ENCODE measurements around the gene CRY2.

The CRY2 gene

DNA sequence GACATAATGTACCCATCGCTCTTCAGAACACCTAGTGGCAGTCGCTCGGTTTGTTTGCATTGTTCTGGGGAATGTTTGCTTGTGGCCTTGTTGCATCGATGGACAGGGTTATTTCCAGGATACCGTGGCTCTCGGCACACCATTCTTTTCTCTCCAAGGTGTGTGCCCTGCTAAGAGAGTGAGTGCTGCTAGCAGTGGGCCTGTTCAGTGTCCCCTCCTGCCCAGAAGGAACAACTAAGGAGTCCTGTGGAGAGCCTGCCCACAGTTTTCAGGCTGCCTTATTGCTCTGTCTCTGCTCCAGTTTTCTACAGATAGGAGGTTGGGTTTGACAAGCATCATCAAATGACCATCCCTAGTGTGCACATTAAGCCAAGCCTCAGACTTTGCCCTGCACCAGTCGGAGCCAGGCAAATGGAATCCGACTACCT, 1.4 kb downstream of the CRY2 start:
- no peak for DNase-seq

DNA sequence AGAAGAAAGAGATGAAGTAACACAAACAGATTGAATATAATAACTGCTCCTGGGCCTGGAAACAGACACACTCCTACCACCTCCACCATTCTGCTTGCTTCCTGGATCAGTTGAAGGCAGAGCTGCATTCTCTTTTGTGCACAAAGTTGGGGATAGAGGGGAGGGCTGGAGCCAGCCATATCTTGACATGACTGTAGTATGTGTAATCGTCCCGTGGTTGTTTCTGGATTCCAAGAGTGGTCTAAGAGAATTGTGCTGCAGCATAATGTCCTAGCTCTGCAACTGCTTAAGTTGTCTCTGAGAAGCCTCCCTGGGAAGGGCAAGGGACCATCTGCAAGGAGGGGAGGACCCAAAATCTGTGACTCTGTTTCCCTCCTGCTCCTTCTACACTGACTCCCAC, 3.2 kb downstream of the CRY2 start:
- DNase-seq = no peak

GRCh38 chr11:45851228-45851627, 4.0 kb downstream of the CRY2 start:
- no peak for DNase-seq

DNA sequence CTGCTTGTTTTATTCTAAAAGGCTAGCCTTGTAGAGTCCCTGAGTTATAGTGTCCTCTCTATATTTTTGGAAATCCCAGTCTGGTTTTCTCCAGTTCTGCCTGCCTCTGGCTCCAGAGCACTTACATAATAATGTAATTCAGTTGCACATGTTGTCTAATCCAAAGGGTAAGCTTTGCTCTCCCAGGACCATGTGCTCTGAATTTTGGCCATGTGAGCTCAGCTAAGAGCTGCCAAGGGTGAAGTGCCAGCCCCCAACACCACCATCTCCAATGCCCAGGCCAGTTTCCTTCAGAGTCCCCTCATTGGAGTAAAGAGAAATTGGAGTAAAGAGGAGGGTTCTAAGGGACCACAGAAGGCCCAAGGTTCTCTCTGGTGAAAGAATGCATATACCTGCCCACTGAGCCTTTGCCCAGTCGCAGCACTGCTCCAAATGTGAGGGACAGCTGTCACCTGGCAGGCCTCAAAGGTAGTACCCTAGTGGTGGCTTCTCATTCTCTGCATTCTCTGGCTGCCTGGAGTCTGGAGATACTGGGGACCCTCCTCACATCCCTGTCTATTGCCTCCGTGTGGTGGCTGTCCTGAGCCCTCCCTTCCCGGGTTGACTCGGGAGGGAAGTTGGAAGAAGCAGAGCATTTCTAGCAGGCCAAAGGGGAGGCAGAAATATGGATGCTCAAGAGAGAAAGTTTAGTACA, 4.9 kb downstream of the CRY2 start:
- DNase-seq = no peak

GRCh38 chr11:45852712-45853101, 5.4 kb downstream of the CRY2 start:
- DNase-seq = no peak

DNA sequence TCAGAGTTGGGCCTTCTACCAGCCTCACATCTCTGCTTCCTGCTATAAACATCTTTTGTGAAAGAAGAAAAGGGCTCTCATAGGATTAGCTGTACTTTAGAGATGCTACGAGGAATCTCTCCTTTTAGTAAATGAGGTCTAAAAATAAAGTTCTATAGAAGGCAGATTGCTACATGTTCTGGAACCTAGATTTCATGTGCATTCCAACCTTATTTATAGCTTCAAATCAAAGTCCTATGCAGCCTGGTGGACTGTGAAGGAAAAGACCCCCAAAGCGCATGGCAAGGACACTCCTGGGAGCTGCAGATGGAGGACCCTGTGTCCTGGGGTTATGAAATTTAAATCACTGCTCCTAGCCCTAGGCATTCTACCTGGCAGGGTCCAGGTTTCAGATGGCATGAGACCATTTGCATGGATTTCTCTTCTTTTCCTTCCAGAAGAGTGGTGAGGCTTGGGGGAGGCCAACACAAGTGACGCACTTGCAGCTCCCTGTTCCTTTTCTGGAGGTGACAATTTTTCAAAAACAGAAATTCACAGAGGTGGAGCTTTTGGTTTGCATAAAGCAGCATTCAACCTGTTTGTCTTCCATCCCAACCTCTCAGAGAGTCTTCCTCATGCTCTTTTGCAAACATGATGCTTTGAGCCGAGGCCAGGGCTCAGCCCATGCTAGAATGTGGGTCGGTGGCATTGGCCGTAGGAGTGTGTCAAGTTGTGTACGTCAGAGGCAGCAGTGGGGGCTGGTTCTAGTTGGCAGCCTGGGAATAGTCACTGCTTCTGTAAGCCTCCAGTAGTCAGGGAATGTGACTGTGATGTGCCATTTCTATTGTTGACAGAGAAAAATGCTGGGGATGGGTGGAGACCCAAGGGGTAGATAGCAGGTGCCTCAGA, 6.3 kb downstream of the CRY2 start:
- DNase-seq = no peak

GRCh38 chr11:45855308-45855707, 8.0 kb downstream of the CRY2 start:
- no peak for DNase-seq

GRCh38 chr11:45856044-45856468, 8.8 kb downstream of the CRY2 start:
- no peak for DNase-seq

GRCh38 chr11:45857961-45858474, 10.7 kb downstream of the CRY2 start:
- no peak for DNase-seq

DNA sequence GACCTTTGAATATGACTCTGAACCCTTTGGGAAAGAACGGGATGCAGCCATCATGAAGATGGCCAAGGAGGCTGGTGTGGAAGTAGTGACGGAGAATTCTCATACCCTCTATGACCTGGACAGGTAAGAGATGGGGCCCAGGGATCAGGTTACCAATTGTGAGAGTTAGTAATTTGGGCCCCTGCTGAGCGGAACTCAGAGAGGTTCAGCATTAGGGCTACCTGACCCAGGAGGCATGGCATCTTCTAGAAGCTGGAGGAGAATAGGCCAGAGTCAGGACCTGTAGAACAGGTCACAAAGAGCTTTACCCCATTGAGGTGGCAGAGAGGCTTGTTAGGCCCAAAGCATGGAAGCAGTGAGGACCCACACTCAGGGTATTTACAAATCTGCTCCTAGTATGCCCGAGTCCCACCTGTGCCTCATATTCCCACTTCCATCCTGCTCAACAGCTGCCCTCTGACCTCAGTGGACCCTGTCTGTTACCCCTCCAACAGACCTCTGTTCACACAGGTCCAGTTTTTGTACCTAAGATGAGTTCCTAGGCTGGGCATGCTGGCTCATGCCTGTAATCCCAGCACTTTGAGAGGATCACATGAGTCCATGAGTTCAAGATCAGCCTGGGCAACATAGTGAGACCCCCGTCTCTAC, 11.6 kb downstream of the CRY2 start:
- no peak for DNase-seq

- DNase-seq = no peak
These were observed 12.4 kb downstream of the CRY2 start for GRCh38 chr11:45859661-45860140.

GRCh38 chr11:45860348-45860747, 13.1 kb downstream of the CRY2 start:
- no peak for DNase-seq

- no peak for DNase-seq
These were observed 13.7 kb downstream of the CRY2 start for GRCh38 chr11:45860764-45861510.

GRCh38 chr11:45864041-45864440, 16.8 kb downstream of the CRY2 start:
- DNase-seq = no peak

- DNase-seq = no peak
These were observed 22.3 kb downstream of the CRY2 start for GRCh38 chr11:45869551-45869950.

- no peak for DNase-seq
These were observed 23.4 kb downstream of the CRY2 start for GRCh38 chr11:45870706-45871105.

GRCh38 chr11:45871638-45872037, 24.4 kb downstream of the CRY2 start:
- DNase-seq = no peak

DNA sequence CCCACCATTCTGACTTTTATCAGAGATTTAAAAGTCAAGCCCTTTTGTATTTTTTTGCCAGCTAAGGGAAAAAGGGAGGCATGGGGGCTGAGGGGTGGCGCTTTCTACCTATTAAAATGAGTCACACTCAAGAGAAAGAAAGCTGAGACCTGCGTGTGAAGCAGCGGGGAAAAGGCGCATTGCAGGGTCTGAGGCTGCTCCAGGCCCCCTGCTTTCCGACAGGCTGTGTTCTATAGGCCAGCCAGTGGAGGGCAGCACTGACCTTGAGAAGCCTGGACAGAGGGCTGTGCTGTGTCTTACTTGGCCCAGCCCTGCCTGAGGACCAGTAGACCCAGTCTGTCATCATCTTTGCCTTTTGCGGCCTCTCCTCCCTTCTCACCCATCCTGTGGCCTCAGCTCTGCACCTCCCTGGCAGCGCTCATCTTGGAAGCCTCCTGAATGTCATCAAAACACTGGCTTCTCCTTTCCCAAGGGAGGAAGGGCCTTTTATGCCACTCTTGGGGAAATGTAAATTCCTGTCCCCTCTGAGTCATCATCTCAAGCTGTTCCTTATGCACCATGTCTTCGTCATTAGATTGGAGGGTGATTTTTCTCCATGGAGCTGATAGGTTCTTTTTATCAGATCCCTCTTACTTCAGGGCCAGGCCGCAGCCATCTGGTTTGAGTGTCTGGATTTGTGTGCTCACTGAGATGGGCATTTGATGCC, 25.5 kb downstream of the CRY2 start:
- DNase-seq = peak in 2 of 5 donors; percentile 17

DNA sequence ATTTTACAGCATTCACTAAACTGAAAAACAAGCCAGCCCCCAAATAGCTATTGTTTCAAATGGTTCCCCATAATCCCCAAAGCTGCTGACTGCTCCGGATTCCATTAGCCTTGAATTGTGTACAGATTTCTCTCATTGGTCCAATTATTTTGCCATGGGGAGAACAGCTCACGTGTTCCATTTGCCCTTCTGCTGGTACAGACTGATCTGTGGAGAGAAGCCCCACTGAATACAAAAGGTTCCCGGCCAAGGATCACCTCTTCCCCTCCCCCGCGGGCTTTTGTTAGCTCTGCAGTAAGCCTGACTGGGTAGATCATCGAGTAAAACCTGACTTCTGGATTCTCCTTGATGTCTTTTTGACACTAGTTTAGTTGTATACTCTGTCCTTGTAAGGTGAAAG, 29.1 kb downstream of the CRY2 start:
- no peak for DNase-seq

DNA sequence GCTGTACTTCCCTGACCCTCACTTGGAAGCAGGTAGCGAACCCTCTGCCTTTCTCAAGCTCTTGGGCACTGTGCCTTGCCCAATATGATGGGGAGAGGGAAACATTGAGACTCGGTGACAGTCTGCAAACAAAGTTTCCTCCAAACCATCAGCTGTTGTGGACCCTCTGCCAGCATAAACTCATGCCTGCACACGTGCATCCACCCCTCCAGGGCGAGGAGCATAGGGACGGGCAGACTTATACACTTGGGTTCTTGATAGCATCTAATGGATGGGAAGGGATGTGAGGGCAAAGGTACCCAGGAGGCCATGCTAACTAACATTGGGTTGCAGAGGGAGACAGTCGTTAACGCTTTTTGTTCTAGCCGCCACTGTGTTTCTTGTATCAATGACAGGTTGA, 29.9 kb downstream of the CRY2 start:
- DNase-seq = no peak

DNA sequence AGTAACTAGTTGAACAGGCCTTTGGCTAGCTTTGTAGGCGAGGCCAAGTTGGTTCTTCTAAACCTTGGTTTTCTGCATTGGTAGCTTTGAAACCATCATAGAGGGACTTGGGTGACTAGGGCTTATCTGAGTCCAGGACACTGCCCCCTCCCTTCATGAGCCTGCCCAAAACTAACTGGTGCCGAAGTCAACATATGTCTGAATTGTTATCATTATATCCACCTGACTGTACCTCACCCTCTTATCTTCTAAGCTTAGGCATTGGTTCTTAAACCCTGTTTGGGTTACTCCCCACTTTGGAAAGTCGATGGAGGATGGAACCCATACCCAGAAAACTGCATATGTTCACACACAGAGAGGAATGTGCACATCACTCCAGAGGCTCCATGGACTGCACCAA, 30.6 kb downstream of the CRY2 start:
- no peak for DNase-seq

Measured in T-helper 1 cell (primary cell).